ENCODE data around the gene ZNF600. TPM values are rescaled to one million over a fixed set of nuclear protein-coding genes. Genes with fewer than 3 reads are reported as not detected.
A peak's percentile ranks its signal among the peaks of the same experiment; 100 is the strongest.
"Not testable (repeated sequence)": the region's sequence is repeated elsewhere in the genome, so short reads cannot be mapped to it uniquely, and the experiment has no call there.

The ZNF600 gene
- total RNA-seq, 1 donor from 2014 or later: 6.6 TPM

DNA sequence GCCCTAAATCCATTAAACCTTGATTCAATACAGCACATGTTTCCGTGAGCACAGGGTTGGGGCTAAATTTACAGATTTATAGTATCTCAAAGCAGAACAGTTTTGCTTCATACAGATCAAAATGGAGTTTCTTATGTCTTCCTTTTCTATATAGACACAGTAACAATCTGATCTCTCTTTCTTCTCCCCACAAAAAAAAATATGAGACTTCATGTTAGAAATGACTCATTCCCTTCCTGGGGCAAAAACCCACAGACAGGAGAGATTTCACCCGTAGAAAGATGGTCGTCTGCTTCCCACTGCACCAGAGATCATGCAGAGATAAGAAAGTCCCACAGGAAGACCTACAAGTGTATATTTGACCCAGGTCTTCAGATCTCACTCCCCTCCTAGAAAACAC lies 44.1 kb downstream of the ZNF600 start:
- peaks cover 16% of the 10 kb centered on the region for H3K4me1 Mint-ChIP-seq (ENCODE audit: unreplicated experiment)
- H3K4me3 Mint-ChIP-seq (ENCODE audit: unreplicated experiment): no peak overlapping the region
- DNase-seq (ENCODE audit: low spot score): no peak
- TF ChIP-seq, protein P1, sequence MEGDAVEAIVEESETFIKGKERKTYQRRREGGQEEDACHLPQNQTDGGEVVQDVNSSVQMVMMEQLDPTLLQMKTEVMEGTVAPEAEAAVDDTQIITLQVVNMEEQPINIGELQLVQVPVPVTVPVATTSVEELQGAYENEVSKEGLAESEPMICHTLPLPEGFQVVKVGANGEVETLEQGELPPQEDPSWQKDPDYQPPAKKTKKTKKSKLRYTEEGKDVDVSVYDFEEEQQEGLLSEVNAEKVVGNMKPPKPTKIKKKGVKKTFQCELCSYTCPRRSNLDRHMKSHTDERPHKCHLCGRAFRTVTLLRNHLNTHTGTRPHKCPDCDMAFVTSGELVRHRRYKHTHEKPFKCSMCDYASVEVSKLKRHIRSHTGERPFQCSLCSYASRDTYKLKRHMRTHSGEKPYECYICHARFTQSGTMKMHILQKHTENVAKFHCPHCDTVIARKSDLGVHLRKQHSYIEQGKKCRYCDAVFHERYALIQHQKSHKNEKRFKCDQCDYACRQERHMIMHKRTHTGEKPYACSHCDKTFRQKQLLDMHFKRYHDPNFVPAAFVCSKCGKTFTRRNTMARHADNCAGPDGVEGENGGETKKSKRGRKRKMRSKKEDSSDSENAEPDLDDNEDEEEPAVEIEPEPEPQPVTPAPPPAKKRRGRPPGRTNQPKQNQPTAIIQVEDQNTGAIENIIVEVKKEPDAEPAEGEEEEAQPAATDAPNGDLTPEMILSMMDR (IDR thresholded peaks at IDR 0.05; ENCODE audit: unreplicated experiment): no peak
- H3K27ac Mint-ChIP-seq (ENCODE audit: unreplicated experiment): no peak overlapping the region
- no peaks in the 10 kb centered on the region for H3K27me3 Mint-ChIP-seq (ENCODE audit: unreplicated experiment)
- H3K9me3 Mint-ChIP-seq (ENCODE audit: unreplicated experiment): no peaks in the 10 kb centered on the region
- peaks cover 4% of the 10 kb centered on the region for H3K36me3 Mint-ChIP-seq (ENCODE audit: low read depth, unreplicated experiment)

DNA sequence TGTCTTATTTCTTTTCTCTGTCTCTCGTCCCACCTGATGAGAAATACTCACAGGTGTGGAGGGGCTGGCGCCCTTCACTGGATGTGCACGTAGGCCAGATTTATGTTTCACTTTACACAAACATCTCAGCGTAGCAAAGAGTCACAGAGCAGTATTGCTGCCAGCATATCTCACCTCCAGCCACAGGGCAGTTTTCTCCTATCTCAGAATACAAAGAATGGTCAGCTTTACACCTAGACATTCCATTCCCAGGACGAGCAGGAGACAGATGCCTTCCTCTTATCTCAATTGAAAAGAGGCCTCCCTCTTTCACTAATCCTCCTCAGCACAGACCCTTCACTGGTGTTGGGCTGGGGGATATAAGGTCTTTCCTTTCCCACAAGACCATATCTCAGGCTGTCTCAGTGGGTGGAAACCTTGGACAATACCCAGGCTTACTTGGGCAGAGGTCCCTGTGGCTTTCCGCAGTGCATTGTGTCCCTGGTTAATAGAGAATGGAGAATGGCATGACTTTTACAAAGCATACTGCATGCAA lies 44.6 kb downstream of the ZNF600 start:
- no peak overlapping the region for H3K4me3 Mint-ChIP-seq (ENCODE audit: unreplicated experiment)
- DNase-seq (ENCODE audit: low spot score): no peak
- H3K9me3 Mint-ChIP-seq (ENCODE audit: unreplicated experiment): no peaks in the 10 kb centered on the region
- H3K36me3 Mint-ChIP-seq (ENCODE audit: low read depth, unreplicated experiment): peaks cover 4% of the 10 kb centered on the region
- H3K27me3 Mint-ChIP-seq (ENCODE audit: unreplicated experiment): no peaks in the 10 kb centered on the region
- TF ChIP-seq, protein P1 (IDR thresholded peaks at IDR 0.05; ENCODE audit: unreplicated experiment): no peak
- H3K27ac Mint-ChIP-seq (ENCODE audit: unreplicated experiment): no peak overlapping the region
- H3K4me1 Mint-ChIP-seq (ENCODE audit: unreplicated experiment): peaks cover 16% of the 10 kb centered on the region

- H3K9me3 Mint-ChIP-seq (ENCODE audit: unreplicated experiment); H3K27me3 Mint-ChIP-seq (ENCODE audit: unreplicated experiment); DNase-seq (ENCODE audit: low spot score); H3K36me3 Mint-ChIP-seq (ENCODE audit: low read depth, unreplicated experiment); H3K4me3 Mint-ChIP-seq (ENCODE audit: unreplicated experiment); H3K27ac Mint-ChIP-seq (ENCODE audit: unreplicated experiment): not testable (repeated sequence)
- peaks cover 16% of the 10 kb centered on the region for H3K4me1 Mint-ChIP-seq (ENCODE audit: unreplicated experiment)
These were observed 45.2 kb downstream of the ZNF600 start for GRCh38 chr19:52741371-52741770.

DNA sequence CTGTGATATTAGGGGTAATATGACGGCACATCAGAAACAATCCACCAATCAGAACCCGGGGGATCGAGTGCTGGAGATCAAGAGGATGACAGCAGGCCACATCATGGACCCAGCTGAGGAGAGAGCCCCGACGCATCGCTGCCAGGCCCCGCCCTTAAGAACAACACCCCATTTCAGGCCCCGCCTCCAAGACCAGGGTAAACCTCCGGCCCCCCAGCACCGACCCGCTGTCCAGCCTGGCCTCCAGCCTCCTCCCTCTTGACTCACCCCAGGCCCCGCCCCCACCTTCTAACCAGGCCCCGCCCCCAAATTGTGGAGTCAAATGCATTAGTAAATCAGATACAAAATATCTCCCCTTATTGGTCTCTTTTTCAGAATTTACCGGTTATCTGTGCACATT lies 47.0 kb downstream of the ZNF600 start:
- Mint-ChIP-seq H3K4me1 (ENCODE audit: unreplicated experiment) (peaks cover 25% of the 10 kb centered on the region), H3K36me3 (ENCODE audit: low read depth, unreplicated experiment) (peaks cover 4% of the 10 kb centered on the region), H3K4me3 (ENCODE audit: unreplicated experiment) (no peak overlapping the region), H3K9me3 (ENCODE audit: unreplicated experiment) (no peaks in the 10 kb centered on the region), H3K27ac (ENCODE audit: unreplicated experiment) (no peak overlapping the region), H3K27me3 (ENCODE audit: unreplicated experiment) (peaks cover 7% of the 10 kb centered on the region)
- TF ChIP-seq, protein P1 (IDR thresholded peaks at IDR 0.05; ENCODE audit: unreplicated experiment): no peak
- DNase-seq (ENCODE audit: low spot score): no peak

DNA sequence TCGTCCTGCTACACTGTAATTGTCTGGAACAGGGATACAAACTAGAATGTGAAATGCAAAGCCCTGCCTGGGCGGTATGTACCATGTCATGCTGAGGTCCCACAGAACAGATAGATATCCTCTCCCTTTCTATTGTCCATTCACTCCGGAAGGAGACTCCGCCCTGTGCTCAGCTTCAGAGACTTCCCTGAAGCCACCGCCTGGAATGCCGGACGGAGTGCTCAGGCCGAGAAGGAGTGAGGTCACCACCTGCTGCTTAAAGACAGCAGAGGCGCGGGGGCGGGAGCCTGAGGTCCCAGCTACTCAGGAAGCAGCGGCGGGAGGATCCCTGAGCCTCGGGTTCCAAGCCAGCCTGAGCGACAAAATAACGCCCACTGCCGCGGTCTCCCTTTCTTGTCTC lies 50.9 kb downstream of the ZNF600 start:
- peak overlapping the region; percentile 92 for H3K4me3 Mint-ChIP-seq (ENCODE audit: unreplicated experiment)

More for the DNA sequence above, 50.9 kb downstream of the ZNF600 start:
- TF ChIP-seq, protein P1 (IDR thresholded peaks at IDR 0.05; ENCODE audit: unreplicated experiment): no peak
- H3K27ac Mint-ChIP-seq (ENCODE audit: unreplicated experiment): peak overlapping the region; percentile 98
- H3K4me1 Mint-ChIP-seq (ENCODE audit: unreplicated experiment): peaks cover 18% of the 10 kb centered on the region
- peaks cover 7% of the 10 kb centered on the region for H3K36me3 Mint-ChIP-seq (ENCODE audit: low read depth, unreplicated experiment)
- peaks cover 7% of the 10 kb centered on the region for H3K27me3 Mint-ChIP-seq (ENCODE audit: unreplicated experiment)
- peak; percentile 73 for DNase-seq (ENCODE audit: low spot score)
- H3K9me3 Mint-ChIP-seq (ENCODE audit: unreplicated experiment): no peaks in the 10 kb centered on the region

Measured in endothelial cell (in vitro differentiated cells).